CD4-positive, alpha-beta T cell treated with Interleukin-6 for 4 hours (primary cell): ENCODE measurements around the gene SRP68.
"Not testable (repeated sequence)": the region's sequence is repeated elsewhere in the genome, so short reads cannot be mapped to it uniquely, and the experiment has no call there.

ENCODE experiments used
- DNase-seq: peaks from one replicate; pipeline ENCODE4 v3.0.0-alpha.2; 2020; ENCODE audit warnings: mixed read lengths

Gene SRP68

DNA sequence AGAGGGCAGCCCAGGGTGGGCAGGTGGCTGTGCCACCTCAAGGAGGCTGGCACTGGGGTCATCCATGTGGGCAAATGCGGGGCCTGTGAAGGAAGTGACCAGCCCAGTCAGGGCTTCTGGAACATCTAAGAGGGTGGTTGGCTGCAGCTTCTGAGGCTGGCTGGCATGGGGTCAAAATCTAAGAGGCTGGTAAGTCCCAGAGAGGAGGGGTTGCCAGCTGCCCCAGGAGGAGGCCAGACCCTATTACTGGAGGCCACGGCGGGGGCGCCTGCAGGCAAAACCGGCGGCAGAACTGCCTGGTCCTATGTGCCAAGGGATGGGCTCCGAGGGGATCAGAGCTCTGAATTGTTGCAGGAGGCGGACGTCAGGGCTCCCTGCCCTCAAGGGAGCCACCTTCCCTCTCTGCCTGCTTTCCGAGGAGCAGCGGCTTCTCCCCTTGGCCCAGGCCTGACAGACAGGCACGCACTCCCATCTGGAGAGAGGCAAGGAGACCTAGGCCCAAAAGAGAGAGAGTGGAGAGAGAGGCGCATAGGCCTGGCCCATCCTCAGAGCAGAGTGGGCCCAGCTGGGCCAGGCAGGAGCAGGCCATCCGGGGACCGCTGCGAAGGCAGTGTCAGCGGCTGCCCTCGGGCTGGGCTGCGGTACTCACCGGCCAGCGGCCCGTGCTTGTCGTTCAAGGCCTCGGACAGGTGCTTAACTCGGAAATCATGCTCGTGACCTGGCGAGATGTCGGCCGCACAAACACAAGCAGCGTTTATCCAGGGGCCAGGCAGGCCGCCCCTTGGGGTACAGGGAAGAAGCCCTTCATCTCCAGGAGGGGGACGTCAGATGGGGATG lies 17.6 kb upstream of the SRP68 start:
- no peak for DNase-seq

- no peak for DNase-seq
These were observed 16.7 kb upstream of the SRP68 start for GRCh38 chr17:76088868-76089576.

DNA sequence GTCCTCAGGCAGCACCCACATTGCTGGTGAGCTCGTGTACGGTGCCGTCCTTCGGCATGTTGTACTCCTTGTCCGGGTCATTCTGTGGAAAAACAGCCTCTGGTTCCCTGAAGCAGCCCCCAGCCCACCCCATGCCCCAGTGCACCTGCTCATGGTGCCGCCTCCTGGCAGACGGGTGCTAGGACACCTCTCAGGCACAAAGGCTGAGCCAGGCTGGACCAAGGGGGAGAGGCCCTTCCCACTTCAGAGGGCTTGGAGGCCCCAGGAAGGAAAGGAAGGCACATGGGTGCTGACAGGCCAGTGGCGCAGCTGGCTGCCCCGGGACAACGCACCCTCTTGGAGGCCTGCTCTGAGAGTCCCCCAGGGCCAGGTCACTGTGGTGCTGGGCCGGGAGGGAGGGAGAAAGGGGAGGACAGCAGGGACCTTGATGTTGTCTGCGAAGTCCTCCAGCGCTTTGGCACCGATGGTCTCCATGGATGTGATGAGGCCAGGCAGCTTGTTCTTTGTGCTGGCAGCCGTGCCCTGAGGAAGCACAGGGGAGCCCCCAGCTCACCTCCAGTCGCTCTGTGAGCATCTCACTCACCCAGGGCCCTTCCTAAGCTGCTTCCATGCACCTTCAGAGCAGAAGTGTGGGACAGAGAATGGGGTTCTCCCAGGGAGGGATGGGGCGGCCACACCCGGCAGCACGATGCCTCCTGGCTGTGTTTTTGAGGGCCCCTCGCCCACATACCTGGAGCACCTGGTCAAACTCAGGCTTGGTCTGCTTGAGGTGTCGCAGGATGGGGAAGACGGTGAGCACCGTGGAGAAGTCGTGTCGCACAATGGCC lies 15.9 kb upstream of the SRP68 start:
- no peak for DNase-seq

DNA sequence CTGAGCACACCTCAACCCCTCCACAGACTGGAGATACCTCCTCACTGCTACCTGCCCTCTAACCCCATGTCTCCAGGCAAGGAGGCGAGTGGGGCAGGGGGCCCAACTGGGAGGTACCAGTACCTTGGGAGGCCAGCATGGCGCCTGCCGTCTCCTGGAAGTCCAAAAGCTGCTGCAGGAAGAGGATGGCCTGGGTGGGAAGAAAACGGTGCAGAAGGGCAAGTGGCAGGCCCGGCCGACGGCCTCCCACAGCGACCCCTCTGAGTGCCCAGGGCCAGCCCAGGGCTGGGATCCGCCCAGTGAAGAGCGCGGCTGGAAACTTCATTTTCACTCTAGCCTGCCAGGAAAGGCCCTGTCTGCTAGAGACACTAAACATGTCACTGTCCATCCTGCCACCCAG lies 15.2 kb upstream of the SRP68 start:
- no peak for DNase-seq

DNA sequence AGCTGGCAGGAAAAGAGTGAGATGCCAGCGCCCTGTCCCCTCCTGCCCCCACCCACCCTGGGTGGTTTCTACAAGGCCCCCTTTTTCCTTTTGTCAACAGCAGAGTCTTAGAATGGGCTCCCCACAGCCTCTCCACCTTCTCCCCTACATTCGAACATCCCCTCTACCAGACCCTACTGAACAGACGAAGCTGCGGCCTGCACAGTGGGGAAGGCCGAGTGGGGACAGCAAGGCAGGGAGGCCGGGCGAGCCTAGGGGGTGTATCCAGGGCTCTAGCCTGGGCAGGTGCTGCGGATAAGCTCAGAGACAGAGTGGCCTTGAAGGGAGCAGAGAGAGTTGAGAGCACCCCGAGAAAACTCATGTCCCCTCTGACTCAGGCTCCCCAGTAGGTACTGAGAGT lies 14.1 kb upstream of the SRP68 start:
- no peak for DNase-seq

GRCh38 chr17:76085731-76086366 lies 13.5 kb upstream of the SRP68 start:
- no peak for DNase-seq

GRCh38 chr17:76085066-76085730 lies 12.9 kb upstream of the SRP68 start:
- no peak for DNase-seq

- no peak for DNase-seq
These were observed 11.3 kb upstream of the SRP68 start for GRCh38 chr17:76083536-76084182.

- no peak for DNase-seq
These were observed 10.3 kb upstream of the SRP68 start for GRCh38 chr17:76082326-76083251.

- no peak for DNase-seq
These were observed 9.2 kb upstream of the SRP68 start for GRCh38 chr17:76081295-76082210.

DNA sequence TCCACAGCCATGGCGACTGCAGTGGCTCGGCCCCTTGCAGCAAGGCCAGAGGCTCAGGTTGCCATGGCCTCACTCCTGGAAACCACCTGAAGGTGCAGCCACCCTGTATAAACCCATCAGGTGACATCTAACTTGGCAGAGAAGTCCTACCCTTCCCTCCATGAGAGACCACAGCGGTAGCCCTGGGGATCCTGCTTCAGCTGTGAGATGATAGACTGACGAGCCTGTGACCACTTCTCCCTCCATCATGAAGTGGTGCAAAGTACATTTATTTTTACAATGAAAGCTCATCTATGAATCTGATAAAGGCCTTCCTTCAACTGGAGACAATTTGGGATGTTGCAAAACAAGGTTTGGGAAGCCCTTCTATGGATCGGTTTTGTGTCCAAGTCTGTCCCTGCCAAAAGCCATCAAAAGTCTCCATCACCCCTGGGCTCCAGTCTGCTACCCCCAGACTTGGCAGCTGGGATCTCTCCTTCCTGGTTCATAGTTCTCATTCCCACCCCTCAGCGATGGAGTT lies 8.5 kb upstream of the SRP68 start:
- DNase-seq, result no peak

DNA sequence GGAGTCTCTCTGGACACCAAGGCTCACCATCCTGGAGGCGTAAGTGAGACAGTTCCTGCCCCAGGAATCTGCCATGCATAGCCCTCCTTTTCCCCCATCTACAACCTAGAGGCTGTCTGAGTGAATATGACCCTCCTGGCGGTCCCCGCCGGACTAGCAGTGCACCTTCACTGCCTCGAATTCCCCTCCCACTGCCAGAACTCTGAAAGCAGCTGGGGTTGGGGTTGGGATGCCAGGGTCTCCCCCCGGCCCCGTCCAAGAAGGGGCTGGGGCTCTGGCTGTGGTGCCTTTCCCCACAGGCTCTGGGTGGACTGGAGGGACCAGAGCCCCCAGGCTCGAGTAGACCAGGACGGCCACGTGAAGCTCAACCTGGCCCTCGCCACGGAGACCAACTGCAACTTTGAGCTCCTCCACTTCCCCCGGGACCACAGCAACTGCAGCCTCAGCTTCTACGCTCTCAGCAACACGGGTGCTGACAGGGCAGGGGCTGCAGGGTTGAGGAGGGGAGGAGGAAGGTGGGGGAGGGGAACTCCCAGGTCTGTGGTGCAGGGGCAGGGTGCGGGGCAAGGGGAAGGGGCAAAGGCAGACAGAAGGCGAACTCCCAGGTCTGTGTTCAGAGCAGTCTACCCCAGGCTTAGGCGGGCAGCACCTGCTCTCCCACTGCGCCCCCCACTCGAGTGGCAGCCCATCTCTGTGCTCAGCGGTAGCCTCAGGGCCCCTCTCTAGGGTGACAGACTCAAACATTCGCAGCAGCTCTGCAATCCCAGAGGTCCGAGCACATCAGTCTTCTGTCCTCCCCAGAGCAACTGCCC lies 7.8 kb upstream of the SRP68 start:
- no peak for DNase-seq

GRCh38 chr17:76079535-76079955 lies 7.2 kb upstream of the SRP68 start:
- DNase-seq, result no peak

DNA sequence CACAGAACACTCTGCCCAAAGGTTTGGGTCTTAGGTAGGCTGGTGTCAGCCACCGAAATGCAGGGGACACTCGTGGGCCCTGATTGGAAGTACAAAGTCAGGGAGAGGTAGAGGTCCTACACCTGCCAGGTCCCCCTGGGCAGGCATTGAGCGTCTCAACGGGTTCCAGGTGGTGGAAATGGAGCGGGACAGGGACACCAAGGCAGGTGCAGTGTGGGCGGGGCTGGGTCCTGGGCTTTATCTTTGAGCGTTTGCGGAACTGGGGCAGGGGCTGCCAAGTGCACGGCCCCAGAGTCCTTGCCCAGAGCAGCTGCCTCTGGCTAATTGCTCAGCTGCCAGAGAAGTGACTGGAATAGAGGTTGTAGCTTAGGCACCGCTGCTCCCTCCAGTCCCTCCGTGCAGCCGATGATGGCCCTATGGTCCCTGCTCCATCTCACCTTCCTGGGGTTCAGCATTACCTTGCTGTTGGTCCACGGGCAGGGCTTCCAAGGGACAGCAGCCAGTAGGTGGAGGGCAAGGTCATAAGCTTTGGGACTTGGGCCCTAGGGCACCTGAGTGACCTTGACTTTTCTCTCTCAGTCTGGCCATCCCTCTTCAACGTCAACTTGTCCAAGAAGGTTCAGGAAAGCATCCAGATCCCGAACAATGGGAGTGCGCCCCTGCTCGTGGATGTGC lies 6.7 kb upstream of the SRP68 start, which contains the start of gene ZACN:
Gene ZACN (plus strand): TSS at position 323 of the 675 bp plus-strand sequence. CDS start 83 bp downstream, at position 406.
- DNase-seq, result no peak

GRCh38 chr17:76078370-76078769 lies 6.1 kb upstream of the SRP68 start:
- DNase-seq, result not testable (repeated sequence)

GRCh38 chr17:76077584-76078110 lies 5.3 kb upstream of the SRP68 start:
- DNase-seq, result no peak
